ENCODE results near the gene FGFRL1. TPM values are rescaled to one million over a fixed set of nuclear protein-coding genes. Genes with fewer than 3 reads are reported as not detected.
A peak's percentile ranks its signal among the peaks of the same experiment; 100 is the strongest.
"Not testable (repeated sequence)": the region's sequence is repeated elsewhere in the genome, so short reads cannot be mapped to it uniquely, and the experiment has no call there.

Gene FGFRL1
- total and polyA plus RNA-seq, 2 donors (not counting 1 experiment from before 2014, with no cell fraction given) = 6.1 to 10.0 TPM

DNA sequence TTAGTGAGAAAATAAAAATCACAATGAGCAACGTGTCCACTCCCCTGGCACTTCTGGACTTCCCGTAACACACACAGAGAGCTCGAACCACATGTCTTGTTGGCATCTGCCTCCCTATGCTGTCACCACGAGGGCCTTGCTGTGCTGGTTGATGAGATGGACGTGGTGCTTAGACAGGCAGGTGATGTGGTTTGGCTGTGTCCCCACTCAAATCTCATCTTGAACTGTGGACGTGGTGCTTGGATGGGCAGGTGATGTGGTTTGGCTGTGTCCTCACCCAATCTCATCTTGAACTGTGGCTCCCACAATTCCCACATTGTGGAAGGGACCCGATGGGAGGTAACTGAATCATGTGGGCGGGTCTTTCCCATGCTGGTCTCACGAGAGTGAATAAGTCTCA lies 40.0 kb downstream of the FGFRL1 start:
- no peaks in the 10 kb centered on the region for H4K20me1 ChIP-seq (ENCODE audit: control insufficient read depth, extremely low read depth, insufficient read depth, low read length)
- H3K36me3 ChIP-seq (ENCODE audit: control insufficient read depth, insufficient read depth, low read length) = no peaks in the 10 kb centered on the region
- no peak for DNase-seq (ENCODE audit: low read depth in 2 of 2)
- no peaks in the 10 kb centered on the region for H3K9me3 ChIP-seq (ENCODE audit: control insufficient read depth, insufficient read depth, low read depth, low read length)
- H3K4me2 ChIP-seq (ENCODE audit: extremely low read depth, insufficient read depth, low read length) = no peak overlapping the region
- no peak overlapping the region for H3K4me3 ChIP-seq (replicated peaks in 1 of 4; ENCODE audit: control extremely low read depth in 1 of 4, insufficient read depth in 1 of 4, low read depth in 3 of 4, low read length in 4 of 4)
- H3K79me2 ChIP-seq (ENCODE audit: control insufficient read depth, insufficient read depth, low read length) = no peaks in the 10 kb centered on the region
- peaks cover 2% of the 10 kb centered on the region for H3K4me1 ChIP-seq (ENCODE audit: control insufficient read depth, extremely low read depth, insufficient read depth, low read length)
- no peak overlapping the region for H3K27ac ChIP-seq (ENCODE audit: insufficient read depth, low read length)
- H2AFZ ChIP-seq (ENCODE audit: low read length) = no peak overlapping the region
- H3K9ac ChIP-seq (ENCODE audit: insufficient read depth, low read length) = no peak overlapping the region
- peaks cover 35% of the 10 kb centered on the region for H3K27me3 ChIP-seq (ENCODE audit: control insufficient read depth, insufficient read depth, low read length)
- TF ChIP-seq CTCF (conservative IDR thresholded peaks at IDR 0.05 in 1 of 2, IDR thresholded peaks at IDR 0.05 in 1 of 2; ENCODE audit: low read depth in 1 of 2, low read length in 2 of 2) (no peak), EZH2 (IDR thresholded peaks at IDR 0.05; ENCODE audit: low read length, missing control alignments) (no peak)

DNA sequence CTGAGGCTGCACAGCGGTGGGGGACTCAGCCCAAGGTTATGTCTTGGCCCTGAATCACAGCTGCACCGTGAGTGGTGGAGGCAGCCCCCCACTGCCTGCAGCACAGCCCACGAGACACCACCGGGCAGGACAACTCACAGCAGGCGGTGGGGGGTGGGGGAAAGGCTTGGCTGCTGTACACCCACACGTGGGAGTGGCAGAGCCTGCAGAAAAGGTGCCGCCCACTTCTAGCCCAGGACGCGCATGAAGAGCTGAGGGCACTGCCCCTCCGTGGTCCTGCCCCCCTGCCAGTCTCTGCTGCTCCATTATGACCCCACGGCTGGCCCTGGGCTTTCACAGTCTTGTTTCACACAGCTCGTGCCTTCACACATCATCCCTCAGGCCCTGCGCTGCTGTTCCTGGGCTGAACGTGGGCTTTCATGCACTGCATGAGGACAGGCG lies 40.8 kb downstream of the FGFRL1 start:
- DNase-seq (ENCODE audit: low read depth in 2 of 2) = no peak
- H3K79me2 ChIP-seq (ENCODE audit: control insufficient read depth, insufficient read depth, low read length) = no peaks in the 10 kb centered on the region
- H3K4me2 ChIP-seq (ENCODE audit: extremely low read depth, insufficient read depth, low read length) = no peak overlapping the region
- H4K20me1 ChIP-seq (ENCODE audit: control insufficient read depth, extremely low read depth, insufficient read depth, low read length) = no peaks in the 10 kb centered on the region
- no peaks in the 10 kb centered on the region for H3K9me3 ChIP-seq (ENCODE audit: control insufficient read depth, insufficient read depth, low read depth, low read length)
- H3K27ac ChIP-seq (ENCODE audit: insufficient read depth, low read length) = no peak overlapping the region
- H3K9ac ChIP-seq (ENCODE audit: insufficient read depth, low read length) = no peak overlapping the region
- no peaks in the 10 kb centered on the region for H3K4me1 ChIP-seq (ENCODE audit: control insufficient read depth, extremely low read depth, insufficient read depth, low read length)
- no peaks in the 10 kb centered on the region for H3K36me3 ChIP-seq (ENCODE audit: control insufficient read depth, insufficient read depth, low read length)
- H2AFZ ChIP-seq (ENCODE audit: low read length) = no peak overlapping the region
- no peak overlapping the region for H3K4me3 ChIP-seq (replicated peaks in 1 of 4; ENCODE audit: control extremely low read depth in 1 of 4, insufficient read depth in 1 of 4, low read depth in 3 of 4, low read length in 4 of 4)
- H3K27me3 ChIP-seq (ENCODE audit: control insufficient read depth, insufficient read depth, low read length) = peaks cover 38% of the 10 kb centered on the region
- TF ChIP-seq EZH2 (IDR thresholded peaks at IDR 0.05; ENCODE audit: low read length, missing control alignments) = no peak
- no peak for TF ChIP-seq CTCF (conservative IDR thresholded peaks at IDR 0.05 in 1 of 2, IDR thresholded peaks at IDR 0.05 in 1 of 2; ENCODE audit: low read depth in 1 of 2, low read length in 2 of 2)

- Histone ChIP-seq H3K27me3 (ENCODE audit: control insufficient read depth, insufficient read depth, low read length) (peaks cover 40% of the 10 kb centered on the region), H3K9ac (ENCODE audit: insufficient read depth, low read length) (no peak overlapping the region), H3K79me2 (ENCODE audit: control insufficient read depth, insufficient read depth, low read length) (no peaks in the 10 kb centered on the region), H3K4me3 (replicated peaks in 1 of 4; ENCODE audit: control extremely low read depth in 1 of 4, insufficient read depth in 1 of 4, low read depth in 3 of 4, low read length in 4 of 4) (no peak overlapping the region), H3K36me3 (ENCODE audit: control insufficient read depth, insufficient read depth, low read length) (no peaks in the 10 kb centered on the region), H3K4me2 (ENCODE audit: extremely low read depth, insufficient read depth, low read length) (peak overlapping the region; percentile 25), H3K27ac (ENCODE audit: insufficient read depth, low read length) (no peak overlapping the region), H3K4me1 (ENCODE audit: control insufficient read depth, extremely low read depth, insufficient read depth, low read length) (no peaks in the 10 kb centered on the region), H2AFZ (ENCODE audit: low read length) (no peak overlapping the region), H3K9me3 (ENCODE audit: control insufficient read depth, insufficient read depth, low read depth, low read length) (no peaks in the 10 kb centered on the region), H4K20me1 (ENCODE audit: control insufficient read depth, extremely low read depth, insufficient read depth, low read length) (no peaks in the 10 kb centered on the region)
- peak; percentile 20 to 84 for DNase-seq (ENCODE audit: low read depth in 2 of 2)
- TF ChIP-seq EZH2 (IDR thresholded peaks at IDR 0.05; ENCODE audit: low read length, missing control alignments) = no peak
- TF ChIP-seq CTCF (conservative IDR thresholded peaks at IDR 0.05 in 1 of 2, IDR thresholded peaks at IDR 0.05 in 1 of 2; ENCODE audit: low read depth in 1 of 2, low read length in 2 of 2) = no peak
Measured at GRCh38 chr4:1053080-1053661, 41.7 kb downstream of the FGFRL1 start.

GRCh38 chr4:1053891-1054290 lies 42.5 kb downstream of the FGFRL1 start:
- not testable (repeated sequence) for H3K79me2 ChIP-seq (ENCODE audit: control insufficient read depth, insufficient read depth, low read length); H4K20me1 ChIP-seq (ENCODE audit: control insufficient read depth, extremely low read depth, insufficient read depth, low read length); H3K9me3 ChIP-seq (ENCODE audit: control insufficient read depth, insufficient read depth, low read depth, low read length); H3K4me2 ChIP-seq (ENCODE audit: extremely low read depth, insufficient read depth, low read length); H3K4me1 ChIP-seq (ENCODE audit: control insufficient read depth, extremely low read depth, insufficient read depth, low read length); H2AFZ ChIP-seq (ENCODE audit: low read length); DNase-seq (ENCODE audit: low read depth in 2 of 2); H3K36me3 ChIP-seq (ENCODE audit: control insufficient read depth, insufficient read depth, low read length); H3K27ac ChIP-seq (ENCODE audit: insufficient read depth, low read length); H3K4me3 ChIP-seq (replicated peaks in 1 of 4; ENCODE audit: control extremely low read depth in 1 of 4, insufficient read depth in 1 of 4, low read depth in 3 of 4, low read length in 4 of 4); H3K9ac ChIP-seq (ENCODE audit: insufficient read depth, low read length)
- peaks cover 42% of the 10 kb centered on the region for H3K27me3 ChIP-seq (ENCODE audit: control insufficient read depth, insufficient read depth, low read length)

Measured in fibroblast of lung (primary cell).